GM19468 (cell line): ENCODE data around the gene ZNF784.

Experiments used
- ATAC-seq: cut with Tn5 transposase; IDR thresholded peaks from one replicate; pipeline ENCODE4 v1.9.1; 2021; ENCODE audit warnings: mild to moderate bottlenecking, moderate library complexity, moderate number of reproducible peaks; ENCODE audit not compliant: unreplicated experiment; ENCODE audit errors: extremely low read depth

Gene ZNF784

GRCh38 chr19:55623130-55623529 is 1.2 kb downstream of the ZNF784 start:
- ATAC-seq: no peak

GRCh38 chr19:55622242-55622969 is 2.0 kb downstream of the ZNF784 start:
- no peak for ATAC-seq

- ATAC-seq: no peak
Measured at GRCh38 chr19:55621673-55622231, 2.6 kb downstream of the ZNF784 start.

- no peak for ATAC-seq
Measured at GRCh38 chr19:55621205-55621672, 3.1 kb downstream of the ZNF784 start.

GRCh38 chr19:55620410-55621204 is 3.8 kb downstream of the ZNF784 start:
- no peak for ATAC-seq

- ATAC-seq: no peak
Measured at GRCh38 chr19:55619286-55619685, 5.1 kb downstream of the ZNF784 start.

- ATAC-seq: no peak
Measured at GRCh38 chr19:55618426-55618825, 5.9 kb downstream of the ZNF784 start.

GRCh38 chr19:55617426-55617825 is 6.9 kb downstream of the ZNF784 start:
- ATAC-seq: no peak

GRCh38 chr19:55616395-55616875 is 7.9 kb downstream of the ZNF784 start:
- no peak for ATAC-seq

GRCh38 chr19:55615543-55616394 is 8.6 kb downstream of the ZNF784 start:
- no peak for ATAC-seq

- no peak for ATAC-seq
Measured at GRCh38 chr19:55614711-55615542, 9.4 kb downstream of the ZNF784 start.

- no peak for ATAC-seq
Measured at GRCh38 chr19:55613930-55614710, 10.2 kb downstream of the ZNF784 start.

- ATAC-seq: no peak
Measured at GRCh38 chr19:55613396-55613795, 11.0 kb downstream of the ZNF784 start.

- ATAC-seq: no peak
Measured at GRCh38 chr19:55611983-55612645, 12.3 kb downstream of the ZNF784 start.

GRCh38 chr19:55611300-55611982 is 12.9 kb downstream of the ZNF784 start:
- no peak for ATAC-seq

- no peak for ATAC-seq
Measured at GRCh38 chr19:55609326-55609725, 15.0 kb downstream of the ZNF784 start.

GRCh38 chr19:55606817-55607216 is 17.5 kb downstream of the ZNF784 start:
- no peak for ATAC-seq

GRCh38 chr19:55606471-55606787 is 17.9 kb downstream of the ZNF784 start:
- no peak for ATAC-seq
